K562 (cell line): ENCODE results near the gene ACBD4. TPM values are rescaled to one million over a fixed set of nuclear protein-coding genes. Genes with fewer than 3 reads are reported as not detected.

ENCODE experiments used
- E2F1 ChIP-seq: sonication (generic); formaldehyde crosslinking; IDR thresholded peaks from 2 replicates; pipeline ENCODE4 v1.8.1; 2023; ENCODE audit warnings: mild to moderate bottlenecking, missing genetic modification reagents, moderate library complexity
- POLR2G ChIP-seq: fragments of 200-400 bp; formaldehyde crosslinking; IDR thresholded peaks from 2 replicates; pipeline ENCODE4 v1.6.1; 2017; ENCODE audit warnings: low read depth, mild to moderate bottlenecking, antibody characterized with exemption, low read length, moderate library complexity
- ZNF696 ChIP-seq: fragments of 250-450 bp; sonication (Bioruptor Pico); conservative IDR thresholded peaks from 2 replicates; pipeline ENCODE4 v1.4.0; 2020; ENCODE audit warnings: mild to moderate bottlenecking, moderate library complexity
- polyA plus RNA-seq, 8 experiments: library from polyadenylated mRNA; depleted of rRNA in 4 of 8; stranded (reverse) in 5 of 8; unstranded in 3 of 8; fragments of >200 nt; fragmentation: Nextera tagmentation in 2 of 8; fragmentation: Illumina TruSeq in 1 of 8; extraction: Ambion mirVana in 2 of 8; extraction: Trizol in 1 of 8; gene quantifications; 2 replicates each; pipeline versions ENCODE4 v1.2.1 to v1.2.3, GENCODE V29; 2011 to 2014; ENCODE audit warnings: inconsistent platforms in 1 of 8, missing spikeins in 1 of 8
- total RNA-seq, 7 experiments: library from RNA; depleted of rRNA in 6 of 7; stranded (reverse); fragments of >200 nt in 6 of 7; fragmentation: Illumina TruSeq in 2 of 7; extraction: Trizol in 2 of 7; gene quantifications; 2 replicates each; pipeline versions ENCODE4 v1.2.1 to v1.2.3, GENCODE V29; 2011 to 2021; ENCODE audit warnings: low replicate concordance in 1 of 7
- TF ChIP-seq, protein P1 (sequence below): fragments of 450-650 bp; formaldehyde crosslinking; IDR thresholded peaks from 2 replicates; pipeline ENCODE4 v1.4.0; 2020; ENCODE audit warnings: mild to moderate bottlenecking, mixed read lengths
- TF ChIP-seq, protein P2 (sequence below): fragments of 450-650 bp; IDR thresholded peaks from 2 replicates; pipeline ENCODE4 v1.6.1; 2016; ENCODE audit warnings: low read depth, mild to moderate bottlenecking, moderate library complexity
- TF ChIP-seq, protein P3 (sequence below): IDR thresholded peaks from 3 replicates; pipeline ENCODE4 v1.6.1; 2011; ENCODE audit warnings: borderline replicate concordance, mild to moderate bottlenecking; ENCODE audit not compliant: insufficient read length, insufficient read depth
- TF ChIP-seq, protein P4 (sequence below): fragments of 250-450 bp; sonication (Bioruptor Pico); IDR thresholded peaks from 2 replicates; pipeline ENCODE4 v1.4.0; 2020

Gene ACBD4
- total and polyA plus RNA-seq, 9 of the 15 experiments (the other 6 are each of a cell fraction or from before 2014, with no cell fraction given) = 0.14 to 6.9 (median 4.6) TPM

- TF ChIP-seq, protein P1, sequence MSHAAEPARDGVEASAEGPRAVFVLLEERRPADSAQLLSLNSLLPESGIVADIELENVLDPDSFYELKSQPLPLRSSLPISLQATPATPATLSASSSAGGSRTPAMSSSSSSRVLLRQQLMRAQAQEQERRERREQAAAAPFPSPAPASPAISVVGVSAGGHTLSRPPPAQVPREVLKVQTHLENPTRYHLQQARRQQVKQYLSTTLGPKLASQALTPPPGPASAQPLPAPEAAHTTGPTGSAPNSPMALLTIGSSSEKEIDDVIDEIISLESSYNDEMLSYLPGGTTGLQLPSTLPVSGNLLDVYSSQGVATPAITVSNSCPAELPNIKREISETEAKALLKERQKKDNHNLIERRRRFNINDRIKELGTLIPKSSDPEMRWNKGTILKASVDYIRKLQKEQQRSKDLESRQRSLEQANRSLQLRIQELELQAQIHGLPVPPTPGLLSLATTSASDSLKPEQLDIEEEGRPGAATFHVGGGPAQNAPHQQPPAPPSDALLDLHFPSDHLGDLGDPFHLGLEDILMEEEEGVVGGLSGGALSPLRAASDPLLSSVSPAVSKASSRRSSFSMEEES (CRISPR knock-in tag) = no peak
- no peak for TF ChIP-seq ZNF696 (CRISPR knock-in tag)
- no peak for TF ChIP-seq E2F1 (CRISPR knock-in tag)
- 0 out of 2 replicates have a peak, but pooled peaks have one; percentile 27 for TF ChIP-seq POLR2G
- TF ChIP-seq, protein P2, sequence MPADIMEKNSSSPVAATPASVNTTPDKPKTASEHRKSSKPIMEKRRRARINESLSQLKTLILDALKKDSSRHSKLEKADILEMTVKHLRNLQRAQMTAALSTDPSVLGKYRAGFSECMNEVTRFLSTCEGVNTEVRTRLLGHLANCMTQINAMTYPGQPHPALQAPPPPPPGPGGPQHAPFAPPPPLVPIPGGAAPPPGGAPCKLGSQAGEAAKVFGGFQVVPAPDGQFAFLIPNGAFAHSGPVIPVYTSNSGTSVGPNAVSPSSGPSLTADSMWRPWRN = no peak
- TF ChIP-seq, protein P3, sequence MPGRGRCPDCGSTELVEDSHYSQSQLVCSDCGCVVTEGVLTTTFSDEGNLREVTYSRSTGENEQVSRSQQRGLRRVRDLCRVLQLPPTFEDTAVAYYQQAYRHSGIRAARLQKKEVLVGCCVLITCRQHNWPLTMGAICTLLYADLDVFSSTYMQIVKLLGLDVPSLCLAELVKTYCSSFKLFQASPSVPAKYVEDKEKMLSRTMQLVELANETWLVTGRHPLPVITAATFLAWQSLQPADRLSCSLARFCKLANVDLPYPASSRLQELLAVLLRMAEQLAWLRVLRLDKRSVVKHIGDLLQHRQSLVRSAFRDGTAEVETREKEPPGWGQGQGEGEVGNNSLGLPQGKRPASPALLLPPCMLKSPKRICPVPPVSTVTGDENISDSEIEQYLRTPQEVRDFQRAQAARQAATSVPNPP = no peak
- TF ChIP-seq, protein P4, sequence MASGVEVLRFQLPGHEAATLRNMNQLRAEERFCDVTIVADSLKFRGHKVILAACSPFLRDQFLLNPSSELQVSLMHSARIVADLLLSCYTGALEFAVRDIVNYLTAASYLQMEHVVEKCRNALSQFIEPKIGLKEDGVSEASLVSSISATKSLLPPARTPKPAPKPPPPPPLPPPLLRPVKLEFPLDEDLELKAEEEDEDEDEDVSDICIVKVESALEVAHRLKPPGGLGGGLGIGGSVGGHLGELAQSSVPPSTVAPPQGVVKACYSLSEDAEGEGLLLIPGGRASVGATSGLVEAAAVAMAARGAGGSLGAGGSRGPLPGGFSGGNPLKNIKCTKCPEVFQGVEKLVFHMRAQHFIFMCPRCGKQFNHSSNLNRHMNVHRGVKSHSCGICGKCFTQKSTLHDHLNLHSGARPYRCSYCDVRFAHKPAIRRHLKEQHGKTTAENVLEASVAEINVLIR (CRISPR knock-in tag) = no peak
These were observed 30.4 kb upstream of the ACBD4 start (continued) for GRCh38 chr17:45104907-45105624.
